Right forelimb (tissue), 1 donor: ENCODE measurements around the gene MRPL1.

Experiments used
- DNase-seq: peaks from one replicate; pipeline ENCODE4 v3.0.0-alpha.2; 2018

MRPL1 gene

GRCh38 chr4:77862478-77863216 lies at the start of gene MRPL1:
Gene MRPL1 (plus strand): TSS chr4:77862830. CDS start chr4:77862849, 19 bp downstream.
- DNase-seq, result peak; percentile 92

GRCh38 chr4:77815636-77816035 lies 47.0 kb upstream of the MRPL1 start:
- no peak for DNase-seq

- DNase-seq, result no peak
These were observed 46.1 kb upstream of the MRPL1 start for GRCh38 chr4:77816546-77816945.

- DNase-seq, result no peak
These were observed 45.1 kb upstream of the MRPL1 start for GRCh38 chr4:77817304-77818072.

GRCh38 chr4:77818073-77818601 lies 44.5 kb upstream of the MRPL1 start:
- DNase-seq, result peak; percentile 69

- peak; percentile 82 for DNase-seq
These were observed 43.8 kb upstream of the MRPL1 start, which contains the start of gene CNOT6L for GRCh38 chr4:77818602-77819403. Gene CNOT6L (minus strand): TSS chr4:77819368. CDS start chr4:77819308, 60 bp downstream.

GRCh38 chr4:77819404-77819842 lies 43.2 kb upstream of the MRPL1 start:
- DNase-seq, result no peak

GRCh38 chr4:77819843-77820648 lies 42.6 kb upstream of the MRPL1 start:
- peak; percentile 94 for DNase-seq

GRCh38 chr4:77820649-77821561 lies 41.7 kb upstream of the MRPL1 start:
- no peak for DNase-seq

GRCh38 chr4:77821775-77822174 lies 40.9 kb upstream of the MRPL1 start:
- DNase-seq, result no peak

- DNase-seq, result no peak
These were observed 36.4 kb upstream of the MRPL1 start for GRCh38 chr4:77826275-77826674.

- DNase-seq, result no peak
These were observed 35.3 kb upstream of the MRPL1 start for GRCh38 chr4:77827343-77827742.

GRCh38 chr4:77833126-77833724 lies 29.4 kb upstream of the MRPL1 start:
- no peak for DNase-seq

- DNase-seq, result no peak
These were observed 28.2 kb upstream of the MRPL1 start for GRCh38 chr4:77834403-77834802.

GRCh38 chr4:77843628-77844027 lies 19.0 kb upstream of the MRPL1 start:
- DNase-seq, result no peak

- no peak for DNase-seq
These were observed 18.3 kb upstream of the MRPL1 start for GRCh38 chr4:77844363-77844762.

- DNase-seq, result no peak
These were observed 17.2 kb upstream of the MRPL1 start for GRCh38 chr4:77845400-77845799.

GRCh38 chr4:77845929-77846328 lies 16.7 kb upstream of the MRPL1 start:
- DNase-seq, result no peak

GRCh38 chr4:77848508-77848907 lies 14.1 kb upstream of the MRPL1 start:
- no peak for DNase-seq

GRCh38 chr4:77849278-77849965 lies 13.2 kb upstream of the MRPL1 start:
- no peak for DNase-seq
